K562 treated with DMSO at 1 percent for 4 hours (cell line): Measurements from ENCODE around the gene CDCA5. TPM values are rescaled to one million over a fixed set of nuclear protein-coding genes. Genes with fewer than 3 reads are reported as not detected.

ENCODE experiments used
- total RNA-seq: library from RNA; unstranded; fragments of 300-600 nt; gene quantifications from 2 replicates; pipeline ENCODE4 v1.2.3, GENCODE V29; 2022; ENCODE audit not compliant: insufficient read depth

Gene CDCA5, protein sequence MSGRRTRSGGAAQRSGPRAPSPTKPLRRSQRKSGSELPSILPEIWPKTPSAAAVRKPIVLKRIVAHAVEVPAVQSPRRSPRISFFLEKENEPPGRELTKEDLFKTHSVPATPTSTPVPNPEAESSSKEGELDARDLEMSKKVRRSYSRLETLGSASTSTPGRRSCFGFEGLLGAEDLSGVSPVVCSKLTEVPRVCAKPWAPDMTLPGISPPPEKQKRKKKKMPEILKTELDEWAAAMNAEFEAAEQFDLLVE
- 68.8 and 84.7 TPM in 2 replicates for total RNA-seq

DNA sequence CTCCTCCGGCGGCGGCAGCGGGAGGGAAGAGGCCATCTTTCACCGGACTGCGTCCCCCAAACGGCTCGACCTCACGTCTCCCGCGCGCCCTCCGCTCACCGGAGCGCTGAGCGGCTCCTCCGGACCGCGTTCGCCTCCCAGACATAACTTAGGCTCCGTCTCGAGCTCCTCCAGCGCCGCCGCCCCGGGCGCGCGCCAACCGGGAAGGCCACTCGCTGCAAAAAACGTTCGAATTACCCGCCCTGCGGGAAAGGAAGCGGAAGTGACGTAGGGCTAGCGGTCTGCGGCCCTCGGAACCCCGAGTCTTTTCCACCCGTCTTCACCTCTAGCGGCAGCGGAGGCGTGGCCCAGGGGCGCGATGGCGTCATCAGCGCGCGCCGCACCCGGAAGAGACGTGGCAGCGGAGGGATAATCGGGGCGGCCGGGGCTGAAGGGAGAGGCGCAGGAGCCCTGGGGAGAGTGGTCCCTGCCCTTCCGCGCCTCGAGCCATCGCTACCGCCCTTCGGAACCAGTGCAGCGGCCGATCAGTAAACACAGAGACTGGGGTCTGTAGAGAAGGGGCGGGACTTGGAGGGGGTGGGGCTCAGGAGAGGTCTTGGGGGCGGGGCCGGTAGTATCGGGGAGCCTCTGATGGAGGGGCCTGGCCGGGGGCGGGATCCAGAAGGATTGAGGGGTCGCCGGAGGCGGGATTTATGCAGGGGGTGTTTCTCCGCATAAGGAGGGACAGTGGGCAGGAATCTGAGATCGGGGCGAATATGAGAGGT is at the start of gene CDCA5, which contains the start of gene ZFPL1:
TSS of gene CDCA5 (minus strand) at position 207 of the 764 bp plus-strand sequence. CDS start at position 145, 62 bp downstream.
TSS of gene ZFPL1 (plus strand) at position 389 of the 764 bp plus-strand sequence. CDS start 477 bp downstream, outside the sequence.

DNA sequence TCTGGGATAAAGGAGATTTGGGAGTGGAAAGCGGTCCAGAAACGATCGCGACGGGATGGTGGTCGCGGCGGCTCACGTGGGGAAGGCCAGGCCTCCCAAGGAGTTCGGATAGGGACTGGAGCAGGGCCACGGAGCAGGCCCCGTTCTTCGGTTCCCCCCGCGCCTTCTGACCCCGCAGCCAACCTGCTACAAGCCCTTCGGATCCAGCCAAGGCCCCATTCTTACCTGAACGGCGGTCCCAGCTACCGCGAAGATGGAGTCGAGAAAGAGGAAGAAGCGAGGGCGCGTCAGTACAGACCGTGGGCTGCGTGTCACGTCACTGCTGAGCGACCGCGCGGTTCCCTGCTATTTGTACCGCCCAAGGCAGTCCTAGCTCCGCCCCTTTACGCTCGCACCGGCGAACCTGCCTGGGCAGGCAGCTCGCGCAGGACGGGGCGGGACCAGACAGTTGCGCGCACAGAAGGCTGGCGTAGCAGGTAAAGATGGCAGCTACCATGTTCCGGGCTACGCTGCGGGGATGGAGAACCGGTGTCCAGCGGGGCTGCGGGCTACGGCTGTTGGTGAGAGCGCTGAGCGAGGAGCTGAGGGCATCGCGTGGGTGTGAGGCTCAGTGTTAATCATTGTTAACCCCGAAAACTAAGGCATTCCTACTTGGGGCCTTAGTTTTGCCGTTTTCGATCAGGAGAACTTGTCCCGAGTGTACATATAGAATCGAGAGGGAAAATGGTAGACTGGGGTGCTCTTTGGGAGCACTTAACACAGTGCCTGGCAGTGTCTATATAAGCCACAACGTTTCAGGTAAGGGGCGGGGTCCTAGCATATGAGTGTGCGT is 38.2 kb upstream of the CDCA5 start, which contains the start of the genes FAU and MRPL49:
TSS of gene FAU (minus strand) at position 270 of the 832 bp plus-strand sequence. CDS start 321 bp downstream, outside the sequence.
TSS of gene MRPL49 (plus strand) at position 457 of the 832 bp plus-strand sequence. CDS start at position 483, 26 bp downstream.

DNA sequence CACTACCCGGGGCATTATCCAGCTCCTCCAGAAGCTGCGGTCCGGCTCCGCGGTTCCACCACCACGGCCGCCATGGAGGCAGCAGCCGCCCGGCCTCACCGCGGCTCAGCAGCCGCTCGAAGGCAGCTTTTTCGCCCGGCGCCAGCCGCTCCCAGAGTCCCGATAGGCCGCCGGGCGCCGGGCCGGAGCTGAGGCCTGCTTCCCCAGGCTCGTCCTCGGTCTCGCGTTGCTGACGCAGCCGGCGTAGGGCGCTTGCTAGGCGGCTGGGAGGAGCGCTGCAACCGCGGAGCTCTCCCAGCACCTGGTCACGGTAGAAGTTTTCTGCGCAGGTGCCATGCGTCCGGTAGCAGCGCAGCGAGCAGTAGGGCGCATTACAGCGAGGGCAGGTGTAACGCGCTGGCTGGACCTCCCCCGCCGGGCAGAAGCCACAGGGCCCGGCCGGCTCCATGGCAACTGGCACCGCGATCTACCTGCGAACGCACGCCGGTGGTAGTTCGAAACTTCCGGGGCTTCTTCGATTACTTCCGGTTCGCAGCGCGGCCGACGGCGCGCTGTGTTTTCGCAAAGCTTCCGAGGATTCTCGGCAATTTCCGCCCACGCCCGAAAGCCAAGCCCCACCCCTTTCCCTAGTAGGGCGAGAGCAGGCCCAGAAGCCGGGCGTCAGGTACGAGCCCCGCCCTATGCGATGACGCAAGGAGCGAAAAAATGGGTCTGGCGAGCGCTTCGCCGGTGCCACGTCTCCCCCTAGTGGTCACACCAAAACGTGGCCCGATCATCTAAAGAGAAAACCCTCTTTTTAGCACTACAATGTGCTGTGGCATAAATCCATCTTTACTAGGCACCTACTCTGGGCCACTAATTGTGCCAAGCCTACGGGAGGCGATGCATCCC is 33.6 kb upstream of the CDCA5 start, which contains the start of gene ZNHIT2:
TSS of gene ZNHIT2 (minus strand) at position 496 of the 891 bp plus-strand sequence. CDS start at position 448, 48 bp downstream.

DNA sequence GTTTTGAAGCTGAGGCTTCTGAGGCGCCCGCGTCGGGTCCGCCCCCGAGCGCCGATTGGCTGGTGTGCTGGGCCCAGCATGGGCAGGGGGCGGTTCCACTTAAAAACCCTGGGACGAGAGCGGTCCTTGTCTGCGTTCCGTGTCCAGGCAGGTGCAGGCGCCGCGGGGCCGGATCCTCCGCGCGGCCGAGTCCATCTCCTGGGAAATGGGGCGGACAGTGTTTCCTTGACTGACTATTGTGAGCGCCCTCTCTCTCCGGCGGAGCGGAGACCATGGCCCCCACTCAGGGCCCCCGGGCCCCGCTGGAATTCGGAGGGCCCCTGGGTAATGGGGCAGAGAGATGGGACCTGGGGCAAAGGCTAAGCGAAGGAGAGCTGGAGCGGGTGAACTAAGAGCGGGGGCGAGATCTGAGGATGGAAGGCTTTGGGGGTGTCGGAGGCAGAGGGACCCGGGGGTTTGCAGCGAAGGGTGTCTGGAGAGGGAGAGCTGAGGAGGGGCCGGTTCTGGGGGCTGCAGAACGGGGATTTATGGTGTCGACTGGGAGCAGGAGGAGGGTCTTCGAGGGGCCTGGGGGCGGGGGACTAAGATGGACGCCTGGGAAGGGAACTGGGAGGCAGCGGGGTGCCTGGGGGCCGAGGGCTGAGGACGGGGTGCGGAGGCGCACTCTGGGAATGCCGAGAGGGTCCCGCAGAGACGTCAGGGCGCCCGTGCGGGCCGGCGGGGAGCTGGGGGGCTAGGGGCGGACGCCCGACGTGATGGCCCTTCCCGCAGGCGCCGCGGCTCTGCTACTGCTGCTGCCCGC is 28.1 kb upstream of the CDCA5 start, which contains the start of gene TM7SF2:
TSS of gene TM7SF2 (plus strand) at position 129 of the 802 bp plus-strand sequence. CDS start at position 273, 144 bp downstream.

DNA sequence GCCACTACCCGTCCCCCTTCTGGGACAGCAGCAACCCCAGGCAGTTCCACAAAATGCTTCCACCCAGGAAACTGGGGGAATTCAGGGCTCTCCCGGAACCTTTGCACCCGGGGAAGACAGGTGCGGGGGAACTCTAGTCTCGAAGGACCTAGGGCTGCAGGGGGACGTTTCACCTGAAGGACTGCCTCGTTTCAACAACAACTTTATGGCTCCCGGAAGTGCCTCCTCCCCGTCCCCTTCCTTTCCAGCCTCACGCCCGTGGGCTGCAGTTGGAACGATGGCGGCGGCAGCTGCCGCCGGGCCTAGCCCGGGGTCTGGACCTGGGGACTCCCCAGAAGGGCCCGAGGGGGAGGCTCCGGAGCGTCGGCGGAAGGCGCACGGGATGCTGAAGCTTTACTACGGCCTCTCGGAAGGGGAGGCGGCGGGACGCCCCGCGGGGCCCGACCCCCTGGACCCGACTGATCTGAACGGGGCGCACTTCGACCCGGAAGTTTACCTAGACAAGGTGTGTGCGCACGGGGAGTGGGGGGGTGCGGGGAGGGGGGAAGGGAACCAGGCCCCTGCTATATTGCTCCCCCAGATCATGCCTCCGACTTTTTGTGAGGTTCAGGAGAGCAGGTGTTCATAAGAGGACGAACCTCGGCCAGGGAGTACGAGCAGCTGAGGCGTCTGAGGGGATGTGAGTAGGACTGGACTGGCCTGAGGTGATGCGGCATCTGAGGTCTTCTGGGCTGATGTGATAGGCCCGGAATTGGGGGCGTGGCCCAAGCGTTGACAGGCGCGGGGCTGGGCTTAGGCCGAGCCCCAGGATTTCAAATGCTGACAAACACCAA is 12.3 kb upstream of the CDCA5 start, which contains the start of gene VPS51:
TSS of gene VPS51 (plus strand) at position 241 of the 833 bp plus-strand sequence. CDS start at position 278, 37 bp downstream.

DNA sequence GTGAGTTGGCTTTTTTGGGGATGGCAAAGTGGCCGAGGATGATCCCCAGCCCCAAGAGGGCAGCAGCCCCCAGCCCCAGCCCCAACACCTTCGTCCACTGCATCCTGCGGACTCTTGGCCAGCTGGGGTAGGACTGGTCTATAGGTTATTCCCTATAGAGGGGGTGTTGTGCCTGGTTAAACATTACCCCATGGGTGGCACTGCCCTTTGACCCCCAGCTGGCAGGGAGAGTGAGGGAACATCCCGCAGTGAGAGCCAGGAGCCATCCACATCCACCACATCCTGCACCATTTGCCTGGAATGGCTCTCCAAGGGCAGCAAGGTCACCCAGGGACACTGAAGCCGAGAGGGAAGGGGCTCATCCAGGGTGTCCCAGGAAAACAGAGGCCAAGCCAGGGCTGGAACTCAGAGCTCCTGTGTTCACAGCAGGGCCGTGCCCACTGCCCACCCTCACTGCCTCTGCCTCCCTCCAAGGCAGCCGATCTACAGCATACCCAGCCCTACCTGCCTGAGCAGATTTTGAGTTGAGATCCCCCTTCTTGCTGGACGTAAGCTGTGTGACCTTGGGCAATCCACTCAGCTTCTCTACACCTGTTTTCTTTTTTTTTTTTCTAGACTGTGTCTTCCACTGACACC is 25.3 kb downstream of the CDCA5 start, which contains the start of gene NAALADL1:
TSS of gene NAALADL1 (minus strand) at position 135 of the 636 bp plus-strand sequence. CDS start at position 103, 32 bp downstream.

DNA sequence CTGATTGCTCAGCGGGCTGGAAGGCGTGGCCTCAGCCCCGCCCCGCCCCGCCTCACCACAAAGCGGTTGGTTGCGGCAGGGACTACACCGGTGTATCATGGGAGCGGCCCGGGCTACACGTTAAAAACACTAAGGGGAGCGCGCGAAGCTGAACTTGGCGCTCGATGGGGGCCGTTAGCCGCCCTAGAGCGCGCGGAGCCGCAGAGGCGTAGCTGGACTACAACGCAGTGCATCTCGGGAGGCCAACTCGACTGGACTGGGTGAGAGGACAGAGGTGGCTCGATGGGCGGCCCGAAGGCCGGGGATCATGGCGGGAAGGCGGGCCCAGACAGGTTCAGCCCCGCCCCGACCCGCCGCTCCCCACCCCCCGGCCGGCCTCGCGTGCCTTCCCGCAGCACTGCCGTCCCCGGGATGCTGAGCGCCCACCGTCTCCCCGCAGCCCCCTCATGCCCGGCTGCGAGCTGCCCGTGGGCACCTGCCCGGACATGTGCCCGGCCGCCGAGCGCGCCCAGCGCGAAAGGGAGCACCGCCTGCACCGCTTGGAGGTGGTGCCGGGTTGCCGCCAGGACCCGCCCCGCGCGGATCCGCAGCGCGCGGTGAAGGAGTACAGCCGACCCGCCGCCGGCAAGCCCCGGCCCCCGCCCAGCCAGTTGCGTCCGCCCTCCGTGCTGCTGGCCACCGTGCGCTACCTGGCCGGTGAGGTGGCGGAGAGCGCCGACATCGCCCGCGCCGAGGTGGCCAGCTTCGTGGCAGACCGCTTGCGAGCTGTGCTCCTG is 42.8 kb downstream of the CDCA5 start, which contains the start of gene SAC3D1:
TSS of gene SAC3D1 (plus strand) at position 364 of the 776 bp plus-strand sequence. CDS start at position 447, 83 bp downstream.

Other genes starting within 250 kb of the CDCA5 start
- 5.1 and 15.3 TPM in 2 replicates for gene CDC42BPG, start 239.4 kb downstream of the CDCA5 start, total RNA-seq
- 46.2 and 57.9 TPM in 2 replicates for gene EHD1, start 205.4 kb downstream of the CDCA5 start, total RNA-seq
- gene ATG2A, start 166.8 kb downstream of the CDCA5 start, total RNA-seq, result 28.1 and 38.9 TPM in 2 replicates
- 8.5 and 13.9 TPM in 2 replicates for gene PPP2R5B, start 159.4 kb downstream of the CDCA5 start, total RNA-seq
- not detected in 2 replicates for gene GPHA2, start 148.1 kb downstream of the CDCA5 start, total RNA-seq
- not detected in 2 replicates for gene MAJIN, start 111.9 kb downstream of the CDCA5 start, total RNA-seq
- 4.3 and 5.6 TPM in 2 replicates for gene BATF2, start 87.1 kb downstream of the CDCA5 start, total RNA-seq
- 166 and 168 TPM in 2 replicates for gene ARL2, start 69.9 kb downstream of the CDCA5 start, total RNA-seq
- gene SNX15, start 56.6 kb downstream of the CDCA5 start, total RNA-seq, result 33.8 and 37.5 TPM in 2 replicates
- gene SAC3D1, start 42.8 kb downstream of the CDCA5 start, total RNA-seq, result 50.3 and 51.3 TPM in 2 replicates
- gene NAALADL1, start 25.5 kb downstream of the CDCA5 start, total RNA-seq, result 1.1 TPM in 1 of 2 replicates, not detected in the other
- gene ZFPL1, start 182 bp upstream of the CDCA5 start, total RNA-seq, result 61.2 and 79.7 TPM in 2 replicates
- gene VPS51, start 12.2 kb upstream of the CDCA5 start, total RNA-seq, result 153 and 168 TPM in 2 replicates
- 16.1 and 16.4 TPM in 2 replicates for gene TM7SF2, start 27.8 kb upstream of the CDCA5 start, total RNA-seq
- 16.2 and 21.9 TPM in 2 replicates for gene ZNHIT2, start 33.7 kb upstream of the CDCA5 start, total RNA-seq
- 1,054 and 1,266 TPM in 2 replicates for gene FAU, start 38.1 kb upstream of the CDCA5 start, total RNA-seq
- 69.2 and 74.8 TPM in 2 replicates for gene MRPL49, start 38.3 kb upstream of the CDCA5 start, total RNA-seq
- gene SYVN1, start 50.5 kb upstream of the CDCA5 start, total RNA-seq, result 43.5 and 53.4 TPM in 2 replicates
- gene SPDYC, start 86.2 kb upstream of the CDCA5 start, total RNA-seq, result 13.6 and 14.1 TPM in 2 replicates
- gene CAPN1, start 97.9 kb upstream of the CDCA5 start, total RNA-seq, result 149 and 191 TPM in 2 replicates
- 14.6 and 18.3 TPM in 2 replicates for gene POLA2, start 177.9 kb upstream of the CDCA5 start, total RNA-seq
- gene CDC42EP2, start 230.8 kb upstream of the CDCA5 start, total RNA-seq, result 1.9 and 3.4 TPM in 2 replicates
- gene DPF2, start 249.8 kb upstream of the CDCA5 start, total RNA-seq, result 50.7 and 55.1 TPM in 2 replicates